ENCODE results near the gene EBF3.

Gene EBF3

GRCh38 chr10:129825826-129826225 is 138.2 kb downstream of the EBF3 start:
- no peak for DNase-seq
- TF ChIP-seq EZH2 (IDR thresholded peaks at IDR 0.05; ENCODE audit: borderline replicate concordance, low read depth, low read length, severe bottlenecking), result no peak
- no peak for TF ChIP-seq CTCF (IDR thresholded peaks at IDR 0.05; ENCODE audit: borderline replicate concordance, extremely low read depth, low read length, poor library complexity, severe bottlenecking)

GRCh38 chr10:129825221-129825620 is 138.9 kb downstream of the EBF3 start:
- H3K27me3 ChIP-seq (ENCODE audit: insufficient read depth, low read length, poor library complexity), result no peaks in the 10 kb centered on the region
- H3K4me1 ChIP-seq (ENCODE audit: insufficient read depth, low read length), result peaks cover 4% of the 10 kb centered on the region; the same call in 1 of the 2 replicates
- H4K20me1 ChIP-seq (ENCODE audit: insufficient read depth, low read length), result no peaks in the 10 kb centered on the region
- no peaks in the 10 kb centered on the region for H3K79me2 ChIP-seq (ENCODE audit: insufficient read depth, low read length)
- H3K9me3 ChIP-seq (ENCODE audit: insufficient read depth, low read length, severe bottlenecking), result no peaks in the 10 kb centered on the region
- no peak overlapping the region for H3K4me3 ChIP-seq (ENCODE audit: low read depth in 1 of 2, low read length in 2 of 2)
- TF ChIP-seq EZH2 (IDR thresholded peaks at IDR 0.05; ENCODE audit: borderline replicate concordance, low read depth, low read length, severe bottlenecking) (no peak), CTCF (IDR thresholded peaks at IDR 0.05; ENCODE audit: borderline replicate concordance, extremely low read depth, low read length, poor library complexity, severe bottlenecking) (no peak)
- ATAC-seq (ENCODE audit: insufficient read depth, low read depth) (no peak), DNase-seq (no peak)
- no peak overlapping the region for H3K4me2 ChIP-seq (ENCODE audit: insufficient read depth, low read length)
- H3K36me3 ChIP-seq (ENCODE audit: insufficient read depth, low read length), result no peaks in the 10 kb centered on the region
- H3K27ac ChIP-seq (ENCODE audit: low read length), result no peak overlapping the region
- no peak overlapping the region for H3K9ac ChIP-seq (ENCODE audit: low read depth, low read length)
- H2AFZ ChIP-seq (ENCODE audit: low read depth, low read length), result no peak overlapping the region

More at GRCh38 chr10:129825826-129826225, 138.2 kb downstream of the EBF3 start:
- H3K9me3 ChIP-seq (ENCODE audit: insufficient read depth, low read length, severe bottlenecking), result no peaks in the 10 kb centered on the region
- no peaks in the 10 kb centered on the region for H3K79me2 ChIP-seq (ENCODE audit: insufficient read depth, low read length)
- no peak overlapping the region for H3K9ac ChIP-seq (ENCODE audit: low read depth, low read length)
- H3K27ac ChIP-seq (ENCODE audit: low read length), result no peak overlapping the region
- H3K4me3 ChIP-seq (ENCODE audit: low read depth in 1 of 2, low read length in 2 of 2), result no peak overlapping the region
- peaks cover 4% of the 10 kb centered on the region; the same call in 1 of the 2 replicates for H3K4me1 ChIP-seq (ENCODE audit: insufficient read depth, low read length)
- H3K36me3 ChIP-seq (ENCODE audit: insufficient read depth, low read length), result no peaks in the 10 kb centered on the region
- ATAC-seq (ENCODE audit: insufficient read depth, low read depth), result no peak
- H2AFZ ChIP-seq (ENCODE audit: low read depth, low read length), result no peak overlapping the region
- H4K20me1 ChIP-seq (ENCODE audit: insufficient read depth, low read length), result no peaks in the 10 kb centered on the region
- H3K27me3 ChIP-seq (ENCODE audit: insufficient read depth, low read length, poor library complexity), result no peaks in the 10 kb centered on the region
- H3K4me2 ChIP-seq (ENCODE audit: insufficient read depth, low read length), result no peak overlapping the region

- no peak overlapping the region for H2AFZ ChIP-seq (ENCODE audit: low read depth, low read length)
- no peak for TF ChIP-seq EZH2 (IDR thresholded peaks at IDR 0.05; ENCODE audit: borderline replicate concordance, low read depth, low read length, severe bottlenecking)
- no peak for TF ChIP-seq CTCF (IDR thresholded peaks at IDR 0.05; ENCODE audit: borderline replicate concordance, extremely low read depth, low read length, poor library complexity, severe bottlenecking)
- ATAC-seq (ENCODE audit: insufficient read depth, low read depth) (no peak), DNase-seq (no peak)
- no peaks in the 10 kb centered on the region for H4K20me1 ChIP-seq (ENCODE audit: insufficient read depth, low read length)
- H3K79me2 ChIP-seq (ENCODE audit: insufficient read depth, low read length), result no peaks in the 10 kb centered on the region
- no peak overlapping the region for H3K27ac ChIP-seq (ENCODE audit: low read length)
- H3K9ac ChIP-seq (ENCODE audit: low read depth, low read length), result no peak overlapping the region
- H3K9me3 ChIP-seq (ENCODE audit: insufficient read depth, low read length, severe bottlenecking), result peaks cover 19% of the 10 kb centered on the region
- H3K36me3 ChIP-seq (ENCODE audit: insufficient read depth, low read length), result no peaks in the 10 kb centered on the region
- H3K4me3 ChIP-seq (ENCODE audit: low read depth in 1 of 2, low read length in 2 of 2), result no peak overlapping the region
- H3K27me3 ChIP-seq (ENCODE audit: insufficient read depth, low read length, poor library complexity), result no peaks in the 10 kb centered on the region
- H3K4me1 ChIP-seq (ENCODE audit: insufficient read depth, low read length), result no peaks in the 10 kb centered on the region
- no peak overlapping the region for H3K4me2 ChIP-seq (ENCODE audit: insufficient read depth, low read length)
These were observed 143.6 kb downstream of the EBF3 start for GRCh38 chr10:129820451-129820850.

GRCh38 chr10:129816656-129817045 is 147.4 kb downstream of the EBF3 start:
- ATAC-seq (ENCODE audit: insufficient read depth, low read depth) (no peak), DNase-seq (no peak)
- H3K4me2 ChIP-seq (ENCODE audit: insufficient read depth, low read length), result no peak overlapping the region
- no peaks in the 10 kb centered on the region for H3K4me1 ChIP-seq (ENCODE audit: insufficient read depth, low read length)
- no peak overlapping the region for H3K4me3 ChIP-seq (ENCODE audit: low read depth in 1 of 2, low read length in 2 of 2)
- no peak overlapping the region for H3K9ac ChIP-seq (ENCODE audit: low read depth, low read length)
- TF ChIP-seq CTCF (IDR thresholded peaks at IDR 0.05; ENCODE audit: borderline replicate concordance, extremely low read depth, low read length, poor library complexity, severe bottlenecking), result no peak
- TF ChIP-seq EZH2 (IDR thresholded peaks at IDR 0.05; ENCODE audit: borderline replicate concordance, low read depth, low read length, severe bottlenecking), result no peak
- no peaks in the 10 kb centered on the region for H3K79me2 ChIP-seq (ENCODE audit: insufficient read depth, low read length)
- H2AFZ ChIP-seq (ENCODE audit: low read depth, low read length), result no peak overlapping the region
- H3K36me3 ChIP-seq (ENCODE audit: insufficient read depth, low read length), result no peaks in the 10 kb centered on the region
- no peak overlapping the region for H3K27ac ChIP-seq (ENCODE audit: low read length)
- no peaks in the 10 kb centered on the region for H3K27me3 ChIP-seq (ENCODE audit: insufficient read depth, low read length, poor library complexity)
- H4K20me1 ChIP-seq (ENCODE audit: insufficient read depth, low read length), result no peaks in the 10 kb centered on the region
- peaks cover 19% of the 10 kb centered on the region for H3K9me3 ChIP-seq (ENCODE audit: insufficient read depth, low read length, severe bottlenecking)
